GM18505 (cell line): Measurements from ENCODE around the gene GALNT17.

Source experiments
- ATAC-seq: cut with Tn5 transposase; IDR thresholded peaks from one replicate; pipeline ENCODE4 v1.9.1; 2021; ENCODE audit not compliant: unreplicated experiment
- POLR2A ChIP-seq: IDR thresholded peaks from 4 replicates; pipeline ENCODE4 v1.6.1; 2011; ENCODE audit warnings: borderline replicate concordance; ENCODE audit not compliant: insufficient read depth, insufficient read length; ENCODE audit errors: extremely low read depth

Gene GALNT17

GRCh38 chr7:71746006-71746405 is 614.1 kb downstream of the GALNT17 start:
- ATAC-seq: no peak
- TF ChIP-seq POLR2A: no peak

DNA sequence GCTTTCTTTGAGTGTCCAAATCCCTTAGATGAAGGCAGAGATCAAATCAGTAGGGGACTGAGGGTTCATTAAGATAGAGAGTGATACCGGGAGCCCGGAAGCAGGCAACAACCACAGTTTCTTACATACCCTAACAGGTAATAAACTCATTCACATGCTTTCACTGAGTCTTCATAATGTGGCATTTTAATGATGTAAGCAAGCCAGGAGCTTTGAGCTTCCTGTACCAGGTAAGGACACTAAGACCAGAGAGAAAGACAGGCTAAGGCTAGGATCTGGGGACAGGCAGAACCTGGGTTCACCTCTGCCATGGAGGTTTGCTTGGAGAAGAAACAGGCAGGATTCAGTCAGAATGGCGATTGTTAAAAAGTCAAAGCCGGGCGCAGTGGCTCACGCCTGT is 618.3 kb downstream of the GALNT17 start:
- TF ChIP-seq POLR2A: no peak

DNA sequence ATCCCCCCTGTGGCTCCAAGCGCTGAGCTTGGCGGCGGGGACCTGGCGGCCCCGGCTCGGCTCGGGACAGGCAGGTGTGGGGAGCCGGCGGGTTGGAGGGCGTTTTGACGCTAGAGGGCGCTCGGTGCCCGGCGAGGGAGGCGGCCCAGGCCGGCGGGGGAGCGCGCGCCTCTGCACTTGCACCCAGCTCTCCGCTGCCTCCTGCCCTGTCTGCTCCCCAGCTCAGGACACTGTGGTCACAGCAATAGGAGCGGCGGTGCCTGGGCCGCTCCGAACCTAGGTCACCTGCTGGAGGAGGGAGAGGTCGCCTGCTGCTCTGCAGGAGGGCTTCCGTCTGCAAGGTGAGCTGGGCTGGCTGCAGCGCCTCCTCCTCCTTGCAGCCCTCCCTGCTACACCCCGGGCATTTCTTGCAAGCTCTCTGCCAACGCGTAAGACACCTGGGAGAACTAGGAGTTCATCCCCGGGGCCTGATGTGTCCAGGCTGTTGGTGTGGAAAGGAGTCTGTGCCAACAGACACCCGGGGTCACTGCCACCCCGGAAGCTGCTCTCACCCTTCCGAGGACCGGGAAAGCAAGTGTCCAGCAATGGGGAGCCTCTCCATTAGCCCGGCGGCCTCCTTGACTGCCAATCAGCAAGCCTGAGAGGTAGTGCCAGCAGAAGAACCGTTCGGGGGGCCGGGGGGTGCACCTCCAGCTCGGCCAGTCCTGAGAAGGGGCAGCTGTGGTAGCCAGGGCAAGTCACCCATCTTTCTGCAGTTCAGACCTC is 620.4 kb downstream of the GALNT17 start:
- TF ChIP-seq POLR2A: no peak
- peak; percentile 59 for ATAC-seq

More for the DNA sequence above, 618.3 kb downstream of the GALNT17 start:
- no peak for ATAC-seq

- ATAC-seq: no peak
- TF ChIP-seq POLR2A: no peak
These were observed 621.3 kb downstream of the GALNT17 start for GRCh38 chr7:71753236-71753635.

DNA sequence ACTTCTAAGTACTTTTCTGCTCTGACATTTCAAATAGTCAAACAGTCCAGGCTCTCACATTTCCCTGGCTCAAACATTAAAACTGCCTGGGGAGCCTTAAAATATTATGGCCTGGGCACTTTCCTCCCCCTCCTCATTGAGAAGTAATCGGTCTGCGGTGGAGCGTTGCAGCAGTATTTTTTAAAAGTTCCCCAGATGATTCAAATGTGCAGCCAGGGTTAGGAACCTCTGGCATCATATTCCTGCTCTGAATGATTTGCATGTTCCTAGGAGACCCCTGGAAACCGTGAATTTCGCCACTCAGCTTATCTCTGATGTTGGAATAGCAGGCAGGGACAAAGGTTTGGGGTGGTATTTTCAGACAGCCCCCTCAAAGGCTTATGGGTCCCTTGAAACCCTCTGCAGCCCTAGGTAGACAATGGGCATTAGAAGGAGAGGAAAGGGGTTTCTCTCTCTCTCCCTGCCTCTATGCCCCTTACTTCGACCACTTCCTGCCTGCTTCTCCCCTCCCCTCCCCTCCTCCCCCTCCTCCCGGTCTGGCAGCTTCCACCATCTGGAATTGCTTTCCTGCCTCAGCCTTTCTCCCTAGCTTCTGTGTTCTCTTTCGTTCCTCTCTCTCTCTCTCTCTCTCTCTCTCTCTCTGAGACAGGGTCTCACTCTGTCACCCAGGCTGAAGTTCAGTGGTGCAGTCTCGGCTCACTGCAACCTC is 622.2 kb downstream of the GALNT17 start:
- no peak for ATAC-seq
- no peak for TF ChIP-seq POLR2A

DNA sequence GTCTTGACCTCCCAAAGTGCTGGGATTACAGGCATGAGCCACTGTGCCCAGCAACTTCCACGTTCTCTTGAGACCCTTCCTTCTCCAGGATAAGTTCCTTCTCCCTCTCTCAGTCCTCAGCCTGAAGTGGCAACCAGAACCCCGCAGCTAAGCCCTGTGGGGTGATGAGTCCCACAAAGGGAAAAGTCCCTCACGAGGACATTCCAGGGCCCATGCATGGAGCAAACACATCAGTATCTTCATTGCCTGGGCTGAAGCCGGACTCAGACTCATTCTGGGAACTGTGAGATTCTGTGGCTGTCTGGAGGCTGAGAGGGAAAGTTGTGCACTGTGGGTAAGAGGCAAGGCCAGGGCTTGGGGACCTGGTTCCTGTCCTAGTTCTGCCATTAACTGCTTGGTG is 622.9 kb downstream of the GALNT17 start:
- no peak for ATAC-seq
- no peak for TF ChIP-seq POLR2A

DNA sequence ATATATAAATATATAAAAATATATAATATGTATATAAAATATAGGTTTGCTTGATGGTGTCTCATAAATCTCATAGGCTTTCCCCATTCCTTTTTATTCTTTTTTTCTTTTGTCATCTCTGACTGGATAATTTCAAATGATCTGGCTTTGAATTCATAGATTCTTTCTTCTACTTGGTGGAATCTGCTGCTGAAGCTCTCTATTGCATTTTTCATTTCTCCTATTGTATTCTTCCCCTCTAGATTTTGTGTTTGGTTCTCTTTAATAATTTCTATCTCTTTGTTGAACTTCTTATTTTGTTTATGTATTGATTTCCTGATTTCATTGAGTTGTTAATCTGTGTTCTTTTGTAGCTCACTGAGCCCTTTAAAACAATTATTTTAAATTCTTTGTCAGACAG is 629.4 kb downstream of the GALNT17 start:
- no peak for ATAC-seq
- no peak for TF ChIP-seq POLR2A
